Measurements from ENCODE around the gene OR6V1. TPM values are rescaled to one million over a fixed set of nuclear protein-coding genes. Genes with fewer than 3 reads are reported as not detected.

Gene OR6V1
- total RNA-seq = not detected in 2 replicates

- no peak for DNase-seq (ENCODE audit: low read depth in 2 of 2)
Observed at GRCh38 chr7:143052041-143052440, at the start of gene OR6V1. OR6V1 (plus strand) TSS chr7:143052341; CDS start chr7:143052341, 0 bp downstream.

- DNase-seq (ENCODE audit: low read depth in 2 of 2) = no peak
Observed at GRCh38 chr7:143002898-143003297, 49.2 kb upstream of the OR6V1 start.

GRCh38 chr7:143003393-143004051 is 48.6 kb upstream of the OR6V1 start:
- DNase-seq (ENCODE audit: low read depth in 2 of 2) = peak; percentile 14 to 51

DNA sequence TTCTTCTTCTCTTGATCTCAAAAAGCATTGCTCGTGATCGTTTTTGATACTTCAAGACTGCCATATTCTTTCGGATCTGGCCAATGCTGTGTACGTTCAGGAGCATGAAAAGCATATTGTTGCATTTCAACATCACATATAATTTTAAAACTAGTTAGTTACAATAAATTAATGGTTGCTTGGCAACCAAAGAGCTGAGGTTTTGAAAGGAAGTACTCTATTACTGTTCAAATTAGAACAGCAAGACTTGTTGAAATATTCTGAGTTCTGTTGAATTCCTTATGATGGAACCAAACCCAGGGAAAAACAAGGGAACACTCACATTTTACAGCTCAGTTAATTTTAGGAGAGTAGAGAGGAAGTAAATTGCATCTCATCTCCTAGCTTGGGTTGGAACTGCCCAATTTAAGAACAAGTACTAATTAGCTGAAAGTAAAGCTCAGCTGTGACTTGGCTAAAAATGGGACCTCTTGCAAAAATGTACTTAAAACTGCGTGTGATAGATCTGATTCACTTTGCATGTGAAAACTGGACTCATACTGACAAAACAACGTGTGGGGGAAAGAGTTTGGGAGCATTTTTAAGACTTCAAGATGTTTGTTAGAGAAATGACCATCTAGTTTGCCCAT is 46.4 kb upstream of the OR6V1 start:
- DNase-seq (ENCODE audit: low read depth in 2 of 2) = no peak

DNA sequence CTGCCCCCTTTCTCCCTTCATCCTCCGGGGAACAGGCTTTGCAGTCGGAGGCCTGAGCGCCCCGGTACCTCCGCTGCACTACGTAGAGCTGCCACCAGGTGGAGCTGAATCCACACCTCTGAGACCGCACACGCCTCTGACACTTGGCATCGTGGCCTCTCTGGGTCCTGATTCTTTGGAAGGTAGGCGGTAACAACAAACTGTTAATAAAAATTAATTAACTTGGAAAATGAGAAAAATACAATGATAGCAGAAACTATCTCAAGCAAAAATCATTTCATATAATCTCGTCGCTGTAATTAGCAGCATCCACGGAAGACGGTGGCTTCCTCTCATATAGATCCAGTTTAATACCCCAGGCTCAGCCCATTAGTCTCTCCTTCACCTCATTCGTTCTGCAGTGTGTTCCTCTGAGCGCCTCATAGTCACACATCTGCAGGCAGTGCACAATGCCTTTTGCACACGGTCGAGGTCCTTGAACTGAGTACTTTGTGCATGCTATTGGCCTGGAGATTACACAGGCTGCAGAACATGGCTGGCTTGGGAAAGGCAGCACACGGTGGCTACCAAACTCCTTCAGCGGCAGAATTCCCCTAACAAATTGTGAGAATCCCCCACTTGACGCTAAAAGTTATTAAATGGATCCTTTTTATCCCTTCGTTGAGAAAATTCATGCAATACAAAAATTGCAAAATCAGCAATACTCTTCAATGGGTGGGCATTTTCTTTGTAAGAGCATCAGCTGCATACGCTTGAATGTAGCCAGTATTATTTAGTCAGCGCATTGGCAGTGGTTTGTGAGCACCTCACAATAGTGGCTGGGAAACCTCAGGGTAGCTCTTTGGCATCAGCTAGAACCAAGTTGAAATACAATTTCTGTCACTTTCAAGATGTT is 43.9 kb upstream of the OR6V1 start:
- peak; percentile 29 to 59 for DNase-seq (ENCODE audit: low read depth in 2 of 2)

GRCh38 chr7:143012001-143012400 is 40.1 kb upstream of the OR6V1 start:
- no peak for DNase-seq (ENCODE audit: low read depth in 2 of 2)

- no peak for DNase-seq (ENCODE audit: low read depth in 2 of 2)
Observed at GRCh38 chr7:143012409-143012808, 39.7 kb upstream of the OR6V1 start.

DNA sequence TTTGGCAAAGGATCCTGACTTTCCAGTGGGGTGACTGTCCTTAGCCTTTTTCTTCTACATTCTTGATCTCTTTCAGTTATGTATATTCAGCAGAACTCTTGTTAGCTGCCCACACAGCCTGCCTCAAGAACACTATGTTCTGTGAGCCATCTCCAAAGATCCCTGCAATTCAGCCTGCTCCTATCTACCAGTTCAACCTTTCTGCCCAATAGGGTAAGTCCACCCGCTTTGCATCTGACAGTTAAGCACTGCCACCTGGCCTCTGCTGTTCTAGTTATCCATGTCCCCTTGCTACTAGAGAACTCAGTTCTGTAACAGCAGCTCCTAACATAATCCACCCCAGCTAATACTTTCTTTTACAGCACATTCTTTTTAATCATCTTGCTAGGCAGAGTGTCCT is 38.7 kb upstream of the OR6V1 start:
- DNase-seq (ENCODE audit: low read depth in 2 of 2) = no peak

GRCh38 chr7:143013893-143014292 is 38.2 kb upstream of the OR6V1 start:
- DNase-seq (ENCODE audit: low read depth in 2 of 2) = peak in 1 of 2 donors; percentile 28

DNA sequence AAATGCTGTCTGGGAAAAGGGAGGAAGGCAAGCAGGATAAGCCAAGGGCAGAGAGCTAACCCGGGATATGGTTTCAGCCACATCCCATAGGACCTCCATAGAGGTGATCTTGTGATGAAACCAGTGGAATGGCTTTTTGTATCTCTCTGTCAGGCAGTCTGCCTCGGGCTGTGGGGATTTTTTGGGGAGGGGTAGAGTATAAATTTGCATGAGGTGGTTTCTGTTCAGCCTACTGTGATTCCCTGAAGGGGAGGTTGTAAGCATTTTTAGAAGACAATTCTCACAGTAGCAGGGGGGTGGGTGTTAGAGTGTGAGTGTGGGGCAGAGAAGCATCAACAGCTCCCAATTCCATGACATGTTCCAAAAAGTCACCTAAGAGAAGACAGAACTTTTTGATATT is 37.1 kb upstream of the OR6V1 start:
- no peak for DNase-seq (ENCODE audit: low read depth in 2 of 2)

- no peak for DNase-seq (ENCODE audit: low read depth in 2 of 2)
Observed at GRCh38 chr7:143015926-143016490, 36.1 kb upstream of the OR6V1 start.

- DNase-seq (ENCODE audit: low read depth in 2 of 2) = no peak
Observed at GRCh38 chr7:143016996-143017395, 35.1 kb upstream of the OR6V1 start.

DNA sequence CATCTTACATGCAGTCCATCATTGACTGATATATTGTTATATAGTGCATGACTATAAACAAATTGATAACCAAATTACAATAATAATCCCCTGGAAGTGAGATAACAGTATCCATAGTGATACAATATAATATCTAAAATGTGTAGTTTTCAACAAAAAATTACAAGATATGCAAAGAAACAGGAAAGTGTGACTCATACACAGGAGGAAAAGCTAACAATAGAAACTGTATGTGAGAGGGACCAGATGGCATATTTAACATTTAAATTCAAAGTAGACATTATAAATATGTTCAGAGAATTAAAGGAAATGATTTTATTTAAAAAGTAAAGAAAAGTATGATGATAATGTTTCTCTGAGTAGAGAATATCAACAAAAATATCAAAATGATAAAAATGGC is 33.2 kb upstream of the OR6V1 start:
- peak in 1 of 2 donors; percentile 73 for DNase-seq (ENCODE audit: low read depth in 2 of 2)

DNA sequence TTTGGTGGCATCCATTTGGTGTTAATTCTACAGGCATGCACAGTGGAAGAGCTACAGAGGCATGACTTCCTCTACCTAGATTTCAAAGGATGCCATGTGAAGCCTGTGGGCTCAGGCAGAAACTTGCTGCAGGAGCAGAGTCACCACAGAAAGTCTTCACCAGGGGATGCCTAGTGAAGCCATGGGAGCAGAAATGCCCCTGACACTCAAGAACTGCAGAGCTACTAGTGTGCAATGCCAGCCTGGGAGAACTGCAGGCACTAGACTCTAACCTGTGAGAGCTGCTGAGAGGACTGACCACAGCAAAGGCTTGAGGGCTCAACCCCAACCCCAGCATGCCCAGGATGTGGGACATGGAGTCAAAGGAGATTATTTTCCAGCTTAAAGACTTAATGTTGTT is 29.1 kb upstream of the OR6V1 start:
- DNase-seq (ENCODE audit: low read depth in 2 of 2) = no peak

DNA sequence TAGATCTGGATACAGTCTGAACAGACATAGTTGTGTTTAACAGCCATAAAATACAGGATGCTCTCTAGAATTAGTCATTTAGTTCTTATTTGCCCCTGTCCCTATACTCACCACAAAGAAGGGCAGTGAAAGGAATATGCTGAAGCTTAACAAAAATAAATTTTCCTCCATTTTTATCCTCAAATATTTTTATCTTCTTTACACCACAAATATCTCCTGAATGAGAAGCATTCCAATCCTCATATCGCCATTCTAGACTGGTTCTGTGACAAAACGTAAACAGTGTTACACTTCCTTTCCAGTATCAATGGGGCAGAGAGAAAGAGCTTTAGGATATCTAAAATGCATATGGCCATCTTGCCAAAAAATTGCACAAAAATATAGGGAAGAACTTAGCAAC is 26.8 kb upstream of the OR6V1 start:
- DNase-seq (ENCODE audit: low read depth in 2 of 2) = no peak

GRCh38 chr7:143027032-143027431 is 25.1 kb upstream of the OR6V1 start, which contains the start of gene OR9A2:
OR9A2 (minus strand) TSS chr7:143027132; CDS start chr7:143027132, 0 bp downstream.
- no peak for DNase-seq (ENCODE audit: low read depth in 2 of 2)

- DNase-seq (ENCODE audit: low read depth in 2 of 2) = no peak
Observed at GRCh38 chr7:143027683-143028082, 24.5 kb upstream of the OR6V1 start.

- no peak for DNase-seq (ENCODE audit: low read depth in 2 of 2)
Observed at GRCh38 chr7:143038635-143039034, 13.5 kb upstream of the OR6V1 start.

DNA sequence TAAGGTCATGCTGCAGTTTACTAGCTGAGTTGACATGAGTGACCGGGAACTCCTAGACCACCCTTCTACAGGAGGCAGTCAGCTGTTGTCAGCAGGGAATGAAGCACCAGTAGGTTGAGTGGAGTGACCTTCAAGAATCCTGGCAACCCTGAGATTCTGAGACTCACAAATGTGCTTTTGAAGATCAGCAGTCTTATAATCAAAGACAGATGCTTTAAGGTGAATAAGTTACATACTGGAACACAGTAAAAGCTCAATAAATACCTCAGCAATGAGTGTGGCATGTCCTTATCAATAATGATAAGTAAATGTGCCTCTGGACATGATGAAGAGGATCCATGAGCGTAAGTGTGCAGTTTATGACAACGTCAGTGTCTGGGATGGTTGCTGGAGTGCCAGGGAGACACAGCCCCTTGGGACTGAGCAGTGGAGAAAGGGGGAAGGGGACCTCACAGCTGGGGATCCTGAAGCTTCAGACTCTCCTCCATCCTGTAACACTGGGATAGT is 11.9 kb upstream of the OR6V1 start:
- no peak for DNase-seq (ENCODE audit: low read depth in 2 of 2)

- DNase-seq (ENCODE audit: low read depth in 2 of 2) = no peak
Observed at GRCh38 chr7:143041346-143041745, 10.8 kb upstream of the OR6V1 start.

- DNase-seq (ENCODE audit: low read depth in 2 of 2) = no peak
Observed at GRCh38 chr7:143042159-143042789, 9.9 kb upstream of the OR6V1 start.

All from dermis microvascular lymphatic vessel endothelial cell (primary cell).